GM18873 (cell line): ENCODE measurements around the gene MED14.
A peak's percentile ranks its signal among the peaks of the same experiment; 100 is the strongest.

Source experiments
- ATAC-seq: cut with Tn5 transposase; IDR thresholded peaks from one replicate; pipeline ENCODE4 v1.9.1; 2021; ENCODE audit warnings: mild to moderate bottlenecking, moderate library complexity, moderate number of reproducible peaks; ENCODE audit not compliant: unreplicated experiment, low FRiP score

Gene MED14

GRCh38 chrX:40671126-40671525 lies 64.2 kb downstream of the MED14 start:
- ATAC-seq: no peak

- ATAC-seq: no peak
These were observed 71.3 kb downstream of the MED14 start for GRCh38 chrX:40663880-40664630.

GRCh38 chrX:40663078-40663740 lies 72.1 kb downstream of the MED14 start:
- no peak for ATAC-seq

- ATAC-seq: no peak
These were observed 73.9 kb downstream of the MED14 start for GRCh38 chrX:40661489-40661888.

GRCh38 chrX:40660381-40660780 lies 75.0 kb downstream of the MED14 start:
- ATAC-seq: no peak

GRCh38 chrX:40653535-40653934 lies 81.8 kb downstream of the MED14 start:
- no peak for ATAC-seq

GRCh38 chrX:40652664-40653063 lies 82.7 kb downstream of the MED14 start:
- no peak for ATAC-seq

- ATAC-seq: no peak
These were observed 83.6 kb downstream of the MED14 start for GRCh38 chrX:40651620-40652223.

- ATAC-seq: peak; percentile 62
These were observed 87.8 kb downstream of the MED14 start, which contains the start of gene CXorf38 for GRCh38 chrX:40647307-40648197. Gene CXorf38, minus strand, starts transcription at chrX:40647561. Its CDS starts 41 bp downstream, at chrX:40647520.

GRCh38 chrX:40646489-40647306 lies 88.6 kb downstream of the MED14 start:
- ATAC-seq: no peak

- peak; percentile 35 for ATAC-seq
These were observed 90.5 kb downstream of the MED14 start for GRCh38 chrX:40644821-40645358.

GRCh38 chrX:40644176-40644575 lies 91.2 kb downstream of the MED14 start:
- ATAC-seq: no peak

- no peak for ATAC-seq
These were observed 97.7 kb downstream of the MED14 start for GRCh38 chrX:40637687-40638086.

GRCh38 chrX:40632199-40632598 lies 103.1 kb downstream of the MED14 start:
- no peak for ATAC-seq

GRCh38 chrX:40628506-40628905 lies 106.8 kb downstream of the MED14 start:
- ATAC-seq: no peak

- no peak for ATAC-seq
These were observed 110.0 kb downstream of the MED14 start for GRCh38 chrX:40625294-40625693.

- no peak for ATAC-seq
These were observed 111.7 kb downstream of the MED14 start for GRCh38 chrX:40623665-40624064.

GRCh38 chrX:40623139-40623536 lies 112.2 kb downstream of the MED14 start, which contains the start of gene MPC1L:
Gene MPC1L, plus strand, starts transcription at chrX:40623428. Its CDS starts 138 bp downstream, at chrX:40623566.
- ATAC-seq: no peak

- ATAC-seq: no peak
These were observed 112.7 kb downstream of the MED14 start for GRCh38 chrX:40622479-40623138.
